Parathyroid adenoma (tissue), 2 donors: ENCODE results near the gene LYAR.

Experiments
- H2AFZ ChIP-seq: fragments of 300-600 bp; sonication (generic); one replicate; pipeline ENCODE4 v1.7.0; 2017; ENCODE audit warnings: antibody characterized with exemption, mild to moderate bottlenecking
- H3K27ac ChIP-seq: fragments of 300-600 bp; sonication (generic); one replicate; pipeline ENCODE4 v1.7.0; 2017
- H3K27me3 ChIP-seq: fragments of 300-600 bp; sonication (generic); one replicate; pipeline ENCODE4 v1.7.0; 2017; ENCODE audit warnings: low read length; ENCODE audit not compliant: control insufficient read depth, insufficient read depth
- H3K36me3 ChIP-seq: fragments of 300-600 bp; sonication (generic); one replicate; pipeline ENCODE4 v1.7.0; 2017; ENCODE audit warnings: low read length; ENCODE audit not compliant: control insufficient read depth, insufficient read depth
- H3K4me1 ChIP-seq: fragments of 300-600 bp; sonication (generic); one replicate; pipeline ENCODE4 v1.7.0; 2017; ENCODE audit warnings: control low read depth
- H3K4me2 ChIP-seq: fragments of 300-600 bp; sonication (generic); one replicate; pipeline ENCODE4 v1.7.0; 2017; ENCODE audit warnings: low read length
- H3K4me3 ChIP-seq: fragments of 300-600 bp; sonication (generic); one replicate; pipeline ENCODE4 v1.7.0; 2017; ENCODE audit warnings: low read depth, low read length
- H3K79me2 ChIP-seq: fragments of 300-600 bp; sonication (generic); one replicate; pipeline ENCODE4 v1.7.0; 2017; ENCODE audit warnings: control low read depth
- H3K9ac ChIP-seq: fragments of 300-600 bp; sonication (generic); one replicate; pipeline ENCODE4 v1.7.0; 2017; ENCODE audit warnings: mild to moderate bottlenecking
- H3K9me3 ChIP-seq: fragments of 300-600 bp; sonication (generic); one replicate; pipeline ENCODE4 v1.7.0; 2017; ENCODE audit warnings: low read length; ENCODE audit not compliant: control insufficient read depth
- CTCF ChIP-seq: fragments of 300-600 bp; sonication (generic); IDR thresholded peaks from one replicate; pipeline ENCODE4 v1.7.0; 2017; ENCODE audit warnings: antibody characterized with exemption, mild to moderate bottlenecking
- donor health status: primary hyperparathyroidism.

Gene LYAR

DNA sequence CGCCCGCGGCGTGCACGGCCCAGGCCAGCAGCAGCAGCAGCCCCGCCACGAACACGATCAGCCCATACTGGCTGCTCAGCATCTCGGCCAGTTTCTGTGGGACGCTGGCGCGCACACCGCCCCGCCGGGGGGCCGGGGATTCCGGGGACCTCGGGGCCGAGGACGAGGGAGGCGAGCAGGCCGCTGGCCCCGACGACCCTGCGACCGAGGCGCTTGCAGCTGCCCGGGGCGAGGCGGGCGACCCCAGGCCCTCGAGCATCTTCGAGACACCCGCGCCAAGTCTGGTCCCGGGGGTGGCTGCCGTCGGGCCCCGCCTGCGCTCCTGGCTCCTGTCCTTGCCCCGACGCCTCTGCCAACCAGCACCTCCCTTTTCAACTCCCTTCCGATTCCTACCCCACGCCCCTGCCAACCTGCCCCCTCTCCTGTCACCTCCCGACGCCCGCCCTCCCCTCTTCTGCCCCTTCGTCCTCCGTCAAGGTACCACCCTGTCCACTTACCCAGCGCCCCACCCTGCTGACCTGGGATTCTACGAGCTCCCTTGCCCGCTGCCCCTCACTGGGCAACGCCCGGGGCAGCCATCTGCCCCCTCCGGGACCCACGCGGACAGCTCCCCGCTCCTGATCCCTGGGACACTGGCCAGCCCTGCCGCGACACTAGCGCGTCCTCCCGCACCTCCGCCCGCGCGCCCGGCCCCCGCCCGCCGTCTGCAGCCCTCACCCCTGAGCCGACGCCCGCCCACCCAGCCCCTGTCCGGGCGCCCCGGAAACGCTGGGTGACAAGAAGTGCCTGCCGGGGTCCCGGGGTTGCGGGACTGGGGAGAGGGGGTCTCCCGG, 63.1 kb downstream of the LYAR start, which contains the start of gene OTOP1:
Gene OTOP1 (minus strand): TSS at position 324 of the 833 bp plus-strand sequence. CDS start 65 bp downstream, at position 259.
- Histone ChIP-seq H3K9me3 (no peaks in the 10 kb centered on the region), H3K36me3 (no peaks in the 10 kb centered on the region), H3K27me3 (no peaks in the 10 kb centered on the region), H2AFZ (no peak within 1 kb of the TSS), H3K4me3 (no peak within 1 kb of the TSS), H3K79me2 (no peaks in the 10 kb centered on the region), H3K27ac (no peak within 1 kb of the TSS), H3K4me2 (no peak within 1 kb of the TSS), H3K9ac (no peak within 1 kb of the TSS), H3K4me1 (no peaks in the 10 kb centered on the region)
- TF ChIP-seq CTCF, result no peak

DNA sequence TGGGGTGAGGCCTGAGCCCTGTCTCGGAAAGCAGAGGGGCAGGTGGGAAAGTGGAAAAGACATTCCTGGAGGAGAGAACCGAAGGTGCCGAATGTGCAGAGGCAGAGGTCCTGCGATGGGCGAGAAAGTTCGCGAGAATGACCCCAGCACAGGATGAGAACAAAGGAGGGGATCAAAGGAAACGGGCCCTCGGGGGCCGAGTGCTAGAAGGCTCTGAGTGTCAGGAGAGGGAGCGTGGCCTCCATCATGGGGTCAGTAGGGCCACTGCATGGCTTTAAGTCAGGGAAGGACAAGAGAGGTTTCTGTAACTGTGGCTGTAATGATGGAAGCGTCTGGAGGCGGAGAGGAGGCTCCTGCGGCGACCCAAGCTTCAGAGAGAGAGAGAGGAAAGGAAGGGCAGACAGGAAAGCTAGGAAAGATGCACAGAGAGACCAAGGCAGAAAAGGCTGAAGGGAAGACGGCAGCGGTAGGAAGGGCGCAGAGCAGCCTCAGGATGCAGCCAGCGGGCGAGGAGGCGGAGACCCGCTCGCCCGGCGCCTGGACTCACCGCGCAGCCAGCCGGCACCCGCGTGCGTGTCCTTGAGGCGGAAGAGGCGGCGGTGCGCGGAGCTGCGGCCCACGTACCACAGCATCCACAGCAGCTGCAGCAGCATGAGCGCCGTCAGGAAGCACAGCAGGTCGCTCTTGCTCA, 63.9 kb downstream of the LYAR start:
- no peaks in the 10 kb centered on the region for H3K27me3 ChIP-seq
- no peak overlapping the region for H3K4me3 ChIP-seq
- TF ChIP-seq CTCF, result no peak
- H3K4me1 ChIP-seq, result no peaks in the 10 kb centered on the region
- H3K9me3 ChIP-seq, result no peaks in the 10 kb centered on the region
- no peaks in the 10 kb centered on the region for H3K36me3 ChIP-seq
- H3K27ac ChIP-seq, result no peak overlapping the region
- H3K4me2 ChIP-seq, result no peak overlapping the region
- H3K9ac ChIP-seq, result no peak overlapping the region
- no peak overlapping the region for H2AFZ ChIP-seq
- no peaks in the 10 kb centered on the region for H3K79me2 ChIP-seq
